Heart right ventricle (tissue), 16 donors: ENCODE data around the gene NOLC1. TPM values are rescaled to one million over a fixed set of nuclear protein-coding genes. Genes with fewer than 3 reads are reported as not detected.

Source experiments
- ATAC-seq, 8 donors: fragments of 200-7000 bp; cut with Tn5 transposase; one replicate each; pipeline ENCODE4 v1.9.1; 2020; ENCODE audit warnings: mild to moderate bottlenecking in 8 of 8, moderate library complexity in 8 of 8, moderate number of reproducible peaks in 1 of 8
- DNase-seq, 2 donors: peaks; one replicate each; pipeline ENCODE4 v3.0.0-alpha.2; 2020
- H3K27ac ChIP-seq, 10 donors: fragments of 200-600 bp; sonication (generic) in 2 of 10; one replicate each; pipeline versions ENCODE4 v1.5.0 to v1.8.0; 2020 to 2022; ENCODE audit warnings: mild to moderate bottlenecking in 3 of 10
- H3K27me3 ChIP-seq, 7 donors: fragments of 200-600 bp; one replicate each; pipeline ENCODE4 v1.8.0; 2021 to 2022; ENCODE audit warnings: mild to moderate bottlenecking in 2 of 7
- H3K36me3 ChIP-seq, 9 donors: fragments of 200-600 bp; sonication (generic) in 1 of 9; one replicate each; pipeline versions ENCODE4 v1.5.0 to v1.8.0; 2020 to 2022; ENCODE audit warnings: mild to moderate bottlenecking in 2 of 9
- H3K4me1 ChIP-seq, 9 donors: fragments of 200-600 bp; sonication (generic) in 1 of 9; one replicate each; pipeline versions ENCODE4 v1.5.0 to v1.8.0; 2020 to 2022; ENCODE audit warnings: mild to moderate bottlenecking in 4 of 9
- H3K4me3 ChIP-seq, 10 donors: fragments of 200-600 bp; sonication (generic) in 2 of 10; one replicate each; pipeline versions ENCODE4 v1.5.0 to v1.8.0; 2020 to 2022; ENCODE audit warnings: mild to moderate bottlenecking in 7 of 10, moderate library complexity in 2 of 10
- H3K9me3 ChIP-seq, 11 donors: fragments of 200-600 bp in 10 of 11; sonication (generic) in 2 of 11; one replicate each; pipeline versions ENCODE4 v1.5.0 to v1.8.0; 2013 to 2022; ENCODE audit warnings: mild to moderate bottlenecking in 2 of 11, control low read depth in 1 of 11, moderate library complexity in 1 of 11
- WGBS, 2 donors: extraction: QIAGEN DNeasy Blood & Tissue Kit; methylation state at CpG; one replicate each; pipeline ENCODE4 v1.1.7; 2013; ENCODE audit warnings: inconsistent platforms in 1 of 2; 5-methylcytosine and 5-hydroxymethylcytosine counted together
- intact Hi-C, 10 donors: fragments of 100-400 bp; cut with DNase I; formaldehyde crosslinking; loops; one replicate each; pipeline versions ENCODE4 v1.11.1 to v1.14.2; 2022
- polyA plus RNA-seq, 2 donors: library from polyadenylated mRNA; stranded (reverse); fragments of 200-250 nt; gene quantifications; one replicate each; pipeline ENCODE4 v1.2.3, GENCODE V29; 2013
- total RNA-seq, 10 donors: library from RNA; stranded (reverse); fragmentation: NEBNext Ultra II Directional in 3 of 10; extraction: Animal tissue kit (Norgen Biotek cat#: 25700) in 3 of 10; gene quantifications; one replicate each; pipeline versions ENCODE4 v1.2.1 to v1.2.4, GENCODE V29; 2021 to 2023
- TF ChIP-seq, protein P1 (sequence below), 9 donors: fragments of 200-600 bp; sonication (generic) in 2 of 9; IDR thresholded peaks; one replicate each; pipeline versions ENCODE4 v1.5.0 to v1.8.0; 2021 to 2022; ENCODE audit warnings: antibody characterized with exemption in 9 of 9, mild to moderate bottlenecking in 5 of 9, moderate library complexity in 1 of 9
- donor health status: Arrhythmogenic right ventricular cardiomyopathy.
- donor health status: ischemic (EF 13 %, LVEDD 7.1; RV severe dilation, severe dysfunction).
- donor health status: healthy with polysubstance abuse.
- donor health status: DM: no; HTN: yes; CAD: no.
- donor health status: DM: no; HTN: no; CAD: no.
- donor health status: ischemic (EF 25% LVEDD 6.9; RV normal size, moderate dysfunction).
- donor health status: ischemic (EF 25% LVEDD 5.7; RV mildly dilated, moderate dysfunction).
- donor health status: healthy.
- donor health status: DM: yes; HTN: yes; CAD: no.
- donor health status: Ischemic cardiomyopathy.
- donor health status: ischemic (EF 35%, LVEDD 5.7; RV mildly dilated, moderate dysfunction).
- donor health status: nonischemic (EF 11% LVEDD 7.7; RV severe dilation, severe dysfunction).
- donor health status: DM: yes; HTN: yes; CAD: no.
- donor health status: PGD.
- donor health status: ischemic (EF 29% LVEDD 5.4; RV normal size, mild dysfunction).
- donor health status: nonischemic (EF 23%, LVEDD 6.1; RV moderate dilation, normal function).

Gene NOLC1
- total and polyA plus RNA-seq, 12 donors, result 8.6 to 45.5 (median 27.8) TPM

DNA sequence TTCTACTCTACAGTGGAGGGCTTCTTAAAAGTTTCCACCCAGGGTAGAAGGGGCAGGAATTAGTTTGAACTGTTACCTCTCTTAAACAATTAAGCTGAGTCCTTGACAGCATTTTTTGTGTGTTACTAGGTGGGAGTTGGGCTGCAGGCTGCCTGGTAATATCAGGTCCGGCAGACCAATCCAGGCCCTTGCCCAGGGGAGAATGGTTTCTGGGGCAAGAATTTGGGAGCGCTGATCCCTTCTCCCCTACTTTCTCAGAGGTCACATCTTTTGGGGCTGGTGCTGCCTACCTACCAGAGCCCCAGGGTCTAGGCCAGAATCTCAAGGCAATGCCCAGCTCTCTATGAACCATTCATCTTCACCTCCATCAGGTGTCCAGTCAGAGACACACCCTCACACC lies 17.8 kb upstream of the NOLC1 start:
- Histone ChIP-seq H3K9me3 (no peaks in the 10 kb centered on the region), H3K36me3 (peaks cover under 1 to 21% (median 16%) of the 10 kb centered on the region in 9 donors), H3K27ac (peak overlapping the region in 7 of 10 donors; percentile 95 to 97 (median 97)), H3K27me3 (no peaks in the 10 kb centered on the region), H3K4me1 (peaks cover 6 to 46% (median 41%) of the 10 kb centered on the region in 9 donors), H3K4me3 (peak overlapping the region in 8 of 10 donors; percentile 75 to 98 (median 88))
- no peak for DNase-seq
- intact Hi-C loops, result loop anchor here in 1 of 10 donors (5.0 kb wide), 1 partner anchor 368 kb away; the partner anchor contains the start of genes ACTR1A and SUFU
- no peak for ATAC-seq
- WGBS, 2 donors, result 47 to 63% methylated on average over 2 of the region's 2 CpGs
- TF ChIP-seq, protein P1, sequence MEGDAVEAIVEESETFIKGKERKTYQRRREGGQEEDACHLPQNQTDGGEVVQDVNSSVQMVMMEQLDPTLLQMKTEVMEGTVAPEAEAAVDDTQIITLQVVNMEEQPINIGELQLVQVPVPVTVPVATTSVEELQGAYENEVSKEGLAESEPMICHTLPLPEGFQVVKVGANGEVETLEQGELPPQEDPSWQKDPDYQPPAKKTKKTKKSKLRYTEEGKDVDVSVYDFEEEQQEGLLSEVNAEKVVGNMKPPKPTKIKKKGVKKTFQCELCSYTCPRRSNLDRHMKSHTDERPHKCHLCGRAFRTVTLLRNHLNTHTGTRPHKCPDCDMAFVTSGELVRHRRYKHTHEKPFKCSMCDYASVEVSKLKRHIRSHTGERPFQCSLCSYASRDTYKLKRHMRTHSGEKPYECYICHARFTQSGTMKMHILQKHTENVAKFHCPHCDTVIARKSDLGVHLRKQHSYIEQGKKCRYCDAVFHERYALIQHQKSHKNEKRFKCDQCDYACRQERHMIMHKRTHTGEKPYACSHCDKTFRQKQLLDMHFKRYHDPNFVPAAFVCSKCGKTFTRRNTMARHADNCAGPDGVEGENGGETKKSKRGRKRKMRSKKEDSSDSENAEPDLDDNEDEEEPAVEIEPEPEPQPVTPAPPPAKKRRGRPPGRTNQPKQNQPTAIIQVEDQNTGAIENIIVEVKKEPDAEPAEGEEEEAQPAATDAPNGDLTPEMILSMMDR (IDR thresholded peaks at IDR 0.05), result no peak

DNA sequence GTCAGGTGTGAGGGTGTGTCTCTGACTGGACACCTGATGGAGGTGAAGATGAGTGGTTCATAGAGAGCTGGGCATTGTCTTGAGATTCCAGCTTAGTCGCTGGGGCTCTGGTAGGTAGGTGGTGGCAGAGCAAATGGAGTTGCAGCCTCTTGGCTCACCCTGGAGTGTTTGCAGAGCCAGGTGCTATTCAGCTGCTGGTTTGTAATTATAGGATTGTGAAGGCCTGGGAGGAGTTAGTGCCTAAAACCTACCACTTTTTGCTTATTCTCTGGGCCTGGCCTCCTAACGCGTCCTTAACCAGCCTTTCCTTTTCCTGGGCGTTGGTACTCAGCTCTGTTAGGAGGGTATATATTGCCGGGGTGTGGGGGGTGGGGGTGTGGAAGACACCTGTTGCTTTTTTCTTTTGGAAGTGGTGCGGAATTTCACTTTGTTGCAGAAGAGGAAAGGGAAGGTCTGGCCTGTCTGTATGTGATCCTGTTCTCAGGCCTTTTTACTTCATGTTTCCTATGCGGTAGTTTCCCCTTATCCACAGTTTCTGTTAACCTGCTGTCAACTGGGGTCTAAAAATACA lies 16.1 kb upstream of the NOLC1 start:
- ATAC-seq, result no peak
- no peak for DNase-seq
- peaks cover 3 to 37% (median 32%) of the 10 kb centered on the region in 9 donors for H3K36me3 ChIP-seq
- H3K27ac ChIP-seq, result peak overlapping the region in 5 of 10 donors; percentile 29 to 49 (median 41)
- WGBS, 2 donors, result 54 to 72% methylated on average over 7 of the region's 7 CpGs
- no peak overlapping the region for H3K4me3 ChIP-seq
- TF ChIP-seq, protein P1 (IDR thresholded peaks at IDR 0.05), result no peak
- intact Hi-C loops, result no loop called here
- H3K4me1 ChIP-seq, result peaks cover 6 to 46% (median 41%) of the 10 kb centered on the region in 9 donors
- H3K9me3 ChIP-seq, result no peaks in the 10 kb centered on the region
- no peaks in the 10 kb centered on the region for H3K27me3 ChIP-seq

DNA sequence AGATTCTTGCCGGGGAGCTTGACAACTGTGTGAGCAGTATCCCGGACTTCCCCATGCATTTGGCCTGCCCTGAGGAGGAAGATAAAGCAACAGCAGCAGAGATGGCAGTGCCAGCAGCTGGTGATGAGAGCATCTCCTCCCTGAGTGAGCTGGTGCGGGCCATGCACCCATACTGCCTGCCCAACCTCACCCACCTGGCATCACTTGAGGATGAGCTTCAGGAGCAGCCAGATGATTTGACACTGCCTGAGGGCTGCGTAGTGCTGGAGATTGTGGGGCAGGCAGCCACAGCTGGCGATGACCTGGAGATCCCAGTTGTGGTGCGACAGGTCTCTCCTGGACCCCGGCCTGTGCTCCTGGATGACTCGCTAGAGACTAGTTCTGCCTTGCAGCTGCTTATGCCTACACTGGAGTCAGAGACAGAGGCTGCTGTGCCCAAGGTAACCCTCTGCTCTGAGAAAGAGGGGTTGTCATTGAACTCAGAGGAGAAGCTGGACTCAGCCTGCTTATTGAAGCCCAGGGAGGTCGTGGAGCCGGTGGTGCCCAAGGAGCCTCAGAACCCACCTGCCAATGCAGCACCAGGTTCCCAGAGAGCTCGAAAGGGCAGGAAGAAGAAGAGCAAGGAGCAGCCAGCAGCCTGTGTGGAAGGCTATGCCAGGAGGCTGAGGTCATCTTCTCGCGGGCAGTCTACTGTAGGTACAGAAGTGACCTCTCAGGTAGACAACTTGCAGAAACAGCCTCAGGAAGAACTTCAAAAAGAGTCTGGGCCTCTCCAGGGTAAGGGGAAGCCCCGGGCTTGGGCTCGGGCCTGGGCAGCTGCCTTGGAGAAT lies 12.7 kb upstream of the NOLC1 start:
- DNase-seq (no peak), ATAC-seq (no peak)
- peaks cover 3 to 72% (median 49%) of the 10 kb centered on the region in 9 donors for H3K36me3 ChIP-seq
- no peaks in the 10 kb centered on the region for H3K9me3 ChIP-seq
- TF ChIP-seq, protein P1 (IDR thresholded peaks at IDR 0.05), result no peak
- 94 to 95% methylated on average over 15 of the region's 15 CpGs for WGBS, 2 donors
- H3K27ac ChIP-seq, result no peak overlapping the region
- no peak overlapping the region for H3K4me3 ChIP-seq
- H3K4me1 ChIP-seq, result peaks cover 6 to 35% (median 24%) of the 10 kb centered on the region in 9 donors
- no peaks in the 10 kb centered on the region for H3K27me3 ChIP-seq
- intact Hi-C loops, result no loop called here

DNA sequence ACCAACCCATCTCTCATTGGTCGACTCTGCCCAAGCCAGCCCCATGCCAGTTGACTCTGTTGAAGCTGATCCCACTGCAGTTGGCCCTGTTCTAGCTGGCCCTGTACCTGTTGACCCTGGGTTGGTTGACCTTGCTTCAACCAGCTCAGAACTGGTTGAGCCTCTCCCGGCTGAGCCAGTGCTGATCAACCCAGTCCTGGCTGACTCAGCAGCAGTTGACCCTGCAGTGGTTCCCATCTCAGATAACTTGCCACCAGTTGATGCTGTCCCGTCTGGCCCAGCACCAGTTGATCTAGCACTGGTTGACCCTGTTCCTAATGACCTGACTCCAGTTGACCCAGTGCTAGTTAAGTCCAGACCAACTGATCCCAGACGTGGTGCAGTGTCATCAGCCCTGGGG lies 12.0 kb upstream of the NOLC1 start:
- Histone ChIP-seq H3K36me3 (peaks cover 3 to 79% (median 49%) of the 10 kb centered on the region in 9 donors), H3K4me3 (no peak overlapping the region), H3K27ac (no peak overlapping the region), H3K9me3 (no peaks in the 10 kb centered on the region), H3K27me3 (no peaks in the 10 kb centered on the region), H3K4me1 (peaks cover 6 to 28% (median 17%) of the 10 kb centered on the region in 9 donors)
- WGBS, 2 donors, result 87 to 93% methylated on average over 4 of the region's 4 CpGs
- TF ChIP-seq, protein P1 (IDR thresholded peaks at IDR 0.05), result no peak
- no peak for ATAC-seq
- intact Hi-C loops, result no loop called here
- no peak for DNase-seq
